DMS 273 (cell line): ENCODE measurements around the gene DDX11.
"Not testable (repeated sequence)": the region's sequence is repeated elsewhere in the genome, so short reads cannot be mapped to it uniquely, and the experiment has no call there.

Source experiments
- DNase-seq: peaks from one replicate; lab custom pipeline; 2025; ENCODE audit not compliant: unreplicated experiment; lab: John Stamatoyannopoulos, UW

The DDX11 gene

DNA sequence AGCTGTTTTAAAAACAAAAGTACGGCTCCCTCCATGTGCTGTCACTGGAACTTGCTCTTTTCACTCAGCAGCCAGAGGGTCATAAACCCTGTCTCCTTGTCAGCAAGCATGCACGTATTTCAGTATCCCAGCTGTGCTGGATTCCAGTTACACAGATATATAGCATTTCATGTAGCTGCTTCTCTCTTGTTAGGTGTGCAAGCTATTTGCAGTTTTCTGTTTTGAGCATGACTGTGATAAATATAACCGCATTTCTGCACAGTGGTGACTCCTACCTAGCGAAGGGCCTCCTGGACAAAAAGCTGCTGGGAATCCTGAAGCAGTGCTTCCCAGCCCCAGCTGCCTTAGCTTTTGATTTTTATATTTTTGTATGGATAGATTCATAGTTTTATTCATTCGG is 24.7 kb downstream of the DDX11 start:
- not testable (repeated sequence) for DNase-seq

DNA sequence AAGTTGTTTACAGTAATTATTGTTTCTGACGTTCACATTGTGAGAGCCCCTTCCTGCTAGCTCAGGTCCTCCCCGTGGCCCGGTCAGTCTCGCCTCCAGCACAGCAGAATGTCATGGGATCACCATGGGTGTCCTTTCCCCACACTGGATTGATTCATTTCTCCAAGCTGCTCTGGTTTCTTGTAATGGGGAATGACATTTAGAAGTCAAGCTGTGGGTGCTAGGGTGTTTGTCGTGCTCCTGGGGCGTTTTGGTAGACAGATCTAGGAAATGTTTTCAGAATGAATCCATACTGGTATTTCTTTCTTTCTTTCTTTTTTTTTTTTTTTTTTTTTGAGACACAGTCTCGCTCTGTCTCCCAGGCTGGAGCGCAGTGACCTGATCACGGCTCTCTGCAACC is 25.1 kb downstream of the DDX11 start:
- DNase-seq = not testable (repeated sequence)

DNA sequence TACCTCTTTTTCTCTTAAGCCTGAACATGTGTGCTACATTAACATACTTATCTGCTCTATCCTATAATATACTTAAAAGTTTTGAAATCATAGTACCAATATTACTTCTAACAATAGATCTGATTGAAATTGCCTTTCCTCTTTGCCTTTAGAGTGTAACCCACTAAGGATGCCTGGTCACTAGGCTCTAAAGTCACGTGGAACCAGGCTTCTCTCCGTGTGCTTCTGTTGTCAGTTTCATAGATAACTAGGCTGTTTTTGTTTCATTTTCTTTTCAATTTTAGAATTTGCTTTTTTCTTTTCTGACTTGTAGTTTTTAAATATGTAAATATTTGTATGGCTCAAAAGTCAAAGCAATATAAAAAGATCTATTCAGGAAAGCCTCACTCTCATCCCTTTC is 25.8 kb downstream of the DDX11 start:
- DNase-seq = not testable (repeated sequence)

- not testable (repeated sequence) for DNase-seq
Measured at GRCh38 chr12:31100503-31101208, 27.0 kb downstream of the DDX11 start.

DNA sequence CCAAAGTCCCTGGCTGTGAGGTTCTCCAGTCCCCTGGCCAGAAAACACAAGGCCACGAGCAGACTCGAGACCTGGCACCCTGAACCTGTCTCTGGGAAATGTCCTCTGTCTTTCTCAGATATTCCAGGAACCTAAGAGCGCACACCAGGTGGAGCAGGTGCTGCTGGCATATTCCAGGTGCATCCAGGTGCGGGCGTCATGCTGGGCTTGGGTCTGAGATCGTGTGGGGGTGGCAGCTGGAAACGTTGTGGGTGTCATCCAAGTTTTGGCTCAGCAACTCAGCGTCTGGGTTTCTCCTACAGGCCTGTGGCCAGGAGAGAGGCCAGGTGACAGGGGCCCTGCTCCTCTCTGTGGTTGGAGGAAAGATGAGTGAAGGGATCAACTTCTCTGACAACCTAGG is 28.5 kb downstream of the DDX11 start:
- DNase-seq = not testable (repeated sequence)

- DNase-seq = peak; percentile 18
Measured at GRCh38 chr12:31102596-31102995, 28.9 kb downstream of the DDX11 start.

DNA sequence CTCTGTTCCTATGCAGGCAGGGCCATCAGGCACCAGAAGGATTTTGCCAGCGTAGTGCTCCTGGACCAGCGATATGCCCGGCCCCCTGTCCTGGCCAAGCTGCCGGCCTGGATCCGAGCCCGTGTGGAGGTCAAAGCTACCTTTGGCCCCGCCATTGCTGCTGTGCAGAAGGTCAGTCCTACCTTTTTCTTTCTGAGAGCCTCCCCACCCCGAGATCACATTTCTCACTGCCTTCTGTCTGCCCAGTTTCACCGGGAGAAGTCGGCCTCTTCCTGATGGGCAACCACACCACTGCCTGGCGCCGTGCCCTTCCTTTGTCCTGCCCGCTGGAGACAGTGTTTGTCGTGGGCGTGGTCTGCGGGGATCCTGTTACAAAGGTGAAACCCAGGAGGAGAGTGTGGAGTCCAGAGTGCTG is 29.9 kb downstream of the DDX11 start:
- peak; percentile 82 for DNase-seq

DNA sequence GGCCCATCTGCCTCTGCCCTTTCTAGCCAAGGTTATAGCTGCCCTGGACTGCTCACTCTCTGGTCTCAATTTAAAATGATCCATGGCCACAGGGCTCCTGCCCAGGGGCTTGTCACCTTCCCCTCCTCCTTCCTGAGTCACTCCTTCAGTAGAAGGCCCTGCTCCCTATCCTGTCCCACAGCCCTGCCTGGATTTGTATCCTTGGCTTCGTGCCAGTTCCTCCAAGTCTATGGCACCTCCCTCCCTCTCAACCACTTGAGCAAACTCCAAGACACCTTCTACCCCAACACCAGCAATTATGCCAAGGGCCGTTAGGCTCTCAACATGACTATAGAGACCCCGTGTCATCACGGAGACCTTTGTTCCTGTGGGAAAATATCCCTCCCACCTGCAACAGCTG is 30.6 kb downstream of the DDX11 start:
- DNase-seq = peak; percentile 44

- not testable (repeated sequence) for DNase-seq
Measured at GRCh38 chr12:31104773-31105172, 31.1 kb downstream of the DDX11 start.

DNA sequence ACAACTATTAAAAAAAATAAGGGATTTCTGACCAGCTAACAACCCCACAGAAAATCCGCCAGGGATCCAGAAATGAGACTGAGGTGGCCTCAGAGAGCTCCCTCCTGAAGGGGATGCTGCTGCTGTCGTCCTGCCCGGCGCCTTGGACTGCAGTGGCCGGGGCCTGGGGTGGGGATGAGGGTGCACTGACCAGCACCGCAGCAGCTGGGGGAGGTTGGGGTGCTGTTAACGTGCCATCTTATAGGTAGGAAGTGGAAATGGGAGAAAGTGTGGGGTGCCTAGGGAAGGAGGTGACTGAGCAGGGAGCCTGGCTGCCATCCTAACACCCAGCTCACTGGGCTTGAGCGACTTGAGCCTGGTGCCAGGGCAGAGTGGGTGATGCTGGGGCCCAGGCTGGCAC is 32.0 kb downstream of the DDX11 start:
- DNase-seq = no peak

DNA sequence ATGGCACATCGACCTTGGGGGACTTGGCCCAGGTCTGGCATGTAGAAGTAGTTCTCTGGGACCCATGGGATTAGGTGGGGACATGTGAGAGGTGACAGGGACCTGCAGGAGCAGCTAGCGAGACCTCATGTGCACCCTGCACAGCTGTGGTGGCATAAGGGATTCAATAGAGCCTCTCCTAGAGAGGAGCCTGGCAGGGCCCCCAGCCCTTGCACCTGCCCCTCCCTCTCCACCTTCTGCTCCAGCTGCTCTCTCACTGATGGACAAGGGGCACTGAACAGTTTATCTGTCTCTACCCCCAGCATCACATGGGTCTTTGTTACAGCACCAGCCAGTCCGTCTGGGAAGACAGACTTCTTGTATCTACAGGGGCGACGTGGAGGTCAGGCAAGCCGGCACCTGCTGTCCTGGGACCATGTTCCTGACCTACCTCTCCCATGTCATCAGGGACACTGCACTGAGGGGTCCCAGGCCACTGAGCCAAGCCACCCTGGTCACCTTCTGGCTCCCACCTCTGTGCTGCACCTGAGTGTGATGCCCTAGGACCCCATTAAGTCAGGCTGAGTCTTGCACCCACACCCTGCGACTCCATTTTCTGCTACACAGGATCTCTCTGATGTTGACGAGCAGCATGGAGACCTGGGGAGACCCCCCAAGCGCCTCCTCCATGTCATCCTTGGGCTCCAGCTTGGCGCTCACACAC is 32.6 kb downstream of the DDX11 start:
- peak; percentile 84 for DNase-seq

GRCh38 chr12:31109773-31110172 is 36.1 kb downstream of the DDX11 start:
- DNase-seq = not testable (repeated sequence)

DNA sequence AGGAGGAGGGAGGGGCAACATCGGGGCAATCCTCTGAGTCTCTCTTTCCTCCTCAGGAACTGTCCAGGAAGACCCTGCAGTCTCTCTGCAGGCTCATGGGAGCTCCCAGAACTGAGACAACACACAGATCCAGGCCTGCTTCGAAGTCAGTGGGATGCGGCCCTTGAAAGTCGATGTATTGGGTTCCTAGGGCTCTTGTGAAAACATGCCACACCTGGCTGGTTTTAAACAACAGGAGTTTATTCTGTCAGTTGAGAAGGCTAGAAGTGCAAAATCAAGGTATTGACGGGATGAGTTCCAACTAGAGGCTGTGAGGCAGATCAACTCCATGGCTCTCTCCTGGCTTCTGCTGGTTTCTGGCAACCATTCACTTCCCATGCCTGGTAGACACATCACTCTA is 36.6 kb downstream of the DDX11 start:
- not testable (repeated sequence) for DNase-seq

DNA sequence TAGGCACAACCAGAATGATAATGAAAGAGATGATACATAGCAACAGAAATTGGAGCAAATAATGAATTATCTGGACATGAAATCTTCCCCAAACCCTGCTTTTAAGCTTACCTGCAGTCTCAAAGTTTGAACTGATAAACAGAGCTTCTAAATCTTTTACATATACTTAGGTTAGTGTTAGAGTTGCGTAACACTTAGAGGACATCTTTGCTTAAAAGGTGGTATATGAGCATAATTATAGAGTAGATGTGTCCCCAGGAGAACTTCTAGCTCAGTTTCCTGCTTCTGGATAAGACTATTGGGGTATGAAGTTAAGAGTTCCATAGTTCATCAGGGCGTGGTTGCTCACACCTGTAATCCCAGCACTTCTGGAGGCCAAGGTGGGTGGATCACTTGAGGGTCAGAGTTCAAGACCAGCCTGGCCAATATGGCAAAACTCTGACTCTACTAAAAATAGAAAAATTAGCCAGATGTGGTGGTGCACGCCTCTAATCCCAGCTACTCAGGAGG is 41.5 kb downstream of the DDX11 start:
- not testable (repeated sequence) for DNase-seq

- DNase-seq = not testable (repeated sequence)
Measured at GRCh38 chr12:31116846-31117202, 43.2 kb downstream of the DDX11 start.

GRCh38 chr12:31117203-31118011 is 43.7 kb downstream of the DDX11 start:
- DNase-seq = peak; percentile 76

- peak; percentile 71 for DNase-seq
Measured at GRCh38 chr12:31118347-31119191, 44.9 kb downstream of the DDX11 start.

GRCh38 chr12:31119192-31119802 is 45.6 kb downstream of the DDX11 start:
- DNase-seq = peak; percentile 44

- DNase-seq = peak; percentile 7
Measured at GRCh38 chr12:31119803-31120211, 46.1 kb downstream of the DDX11 start.

- DNase-seq = no peak
Measured at GRCh38 chr12:31120392-31121008, 46.8 kb downstream of the DDX11 start.
